Esophagus squamous epithelium (tissue), 4 donors: Measurements from ENCODE around the gene DDX46.

Experiments used
- POLR2A ChIP-seq, 4 donors: fragments of 450-650 bp; IDR thresholded peaks; one replicate each; pipeline ENCODE4 v1.6.1; 2017; ENCODE audit warnings: antibody characterized with exemption in 4 of 4, mild to moderate bottlenecking in 4 of 4, moderate library complexity in 3 of 4
- TF ChIP-seq, protein P1 (sequence below), 6 experiments: fragments of 450-650 bp in 4 of 6; fragments of 200-600 bp in 2 of 6; sonication (generic) in 2 of 6; IDR thresholded peaks; one replicate each; pipeline ENCODE4 v1.5.1; 2016 to 2019; ENCODE audit warnings: antibody characterized with exemption in 6 of 6, mild to moderate bottlenecking in 4 of 6, moderate library complexity in 4 of 6

- TF ChIP-seq, protein P1, sequence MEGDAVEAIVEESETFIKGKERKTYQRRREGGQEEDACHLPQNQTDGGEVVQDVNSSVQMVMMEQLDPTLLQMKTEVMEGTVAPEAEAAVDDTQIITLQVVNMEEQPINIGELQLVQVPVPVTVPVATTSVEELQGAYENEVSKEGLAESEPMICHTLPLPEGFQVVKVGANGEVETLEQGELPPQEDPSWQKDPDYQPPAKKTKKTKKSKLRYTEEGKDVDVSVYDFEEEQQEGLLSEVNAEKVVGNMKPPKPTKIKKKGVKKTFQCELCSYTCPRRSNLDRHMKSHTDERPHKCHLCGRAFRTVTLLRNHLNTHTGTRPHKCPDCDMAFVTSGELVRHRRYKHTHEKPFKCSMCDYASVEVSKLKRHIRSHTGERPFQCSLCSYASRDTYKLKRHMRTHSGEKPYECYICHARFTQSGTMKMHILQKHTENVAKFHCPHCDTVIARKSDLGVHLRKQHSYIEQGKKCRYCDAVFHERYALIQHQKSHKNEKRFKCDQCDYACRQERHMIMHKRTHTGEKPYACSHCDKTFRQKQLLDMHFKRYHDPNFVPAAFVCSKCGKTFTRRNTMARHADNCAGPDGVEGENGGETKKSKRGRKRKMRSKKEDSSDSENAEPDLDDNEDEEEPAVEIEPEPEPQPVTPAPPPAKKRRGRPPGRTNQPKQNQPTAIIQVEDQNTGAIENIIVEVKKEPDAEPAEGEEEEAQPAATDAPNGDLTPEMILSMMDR (IDR thresholded peaks at IDR 0.05): no peak
- no peak for TF ChIP-seq POLR2A (IDR thresholded peaks at IDR 0.05)
Measured at GRCh38 chr5:134724872-134725271, 33.7 kb upstream of the DDX46 start.
